Measurements from ENCODE around the gene RTN4R. TPM values are rescaled to one million over a fixed set of nuclear protein-coding genes. Genes with fewer than 3 reads are reported as not detected.
"Not testable (repeated sequence)": the region's sequence is repeated elsewhere in the genome, so short reads cannot be mapped to it uniquely, and the experiment has no call there.

RTN4R gene
- 30.8 and 36.0 TPM in 2 replicates for total RNA-seq
- long read RNA-seq, partial matches to known transcripts, result 0 of 3 reads
- long read RNA-seq, other reads (novel, unspliced or antisense), result 3 of 3 reads

- peak within 1 kb of the TSS; percentile 92 for H3K27ac Mint-ChIP-seq
- TF ChIP-seq CTCF (IDR thresholded peaks at IDR 0.05; ENCODE audit: unreplicated experiment), result peak; percentile 68
- no peaks in the 10 kb centered on the region for H3K36me3 Mint-ChIP-seq (ENCODE audit: insufficient read depth)
Observed at GRCh38 chr22:20268279-20269012, at the start of gene RTN4R. RTN4R (minus strand) TSS chr22:20268318; CDS start chr22:20268092, 226 bp downstream.

GRCh38 chr22:20317402-20318042 lies 49.4 kb upstream of the RTN4R start:
- DNase-seq (ENCODE audit: low spot score, unreplicated experiment); H3K9me3 Mint-ChIP-seq (ENCODE audit: low read depth); H3K36me3 Mint-ChIP-seq (ENCODE audit: insufficient read depth); H3K27me3 Mint-ChIP-seq: not testable (repeated sequence)
- Mint-ChIP-seq H3K27ac (peak overlapping the region; percentile 31), H3K4me1 (ENCODE audit: low read depth) (peaks cover 14% of the 10 kb centered on the region), H3K4me3 (ENCODE audit: low read depth) (peak overlapping the region; percentile 89)
- TF ChIP-seq CTCF (IDR thresholded peaks at IDR 0.05; ENCODE audit: unreplicated experiment), result peak; percentile 64

More at GRCh38 chr22:20268279-20269012, at the start of gene RTN4R:
- H3K4me3 Mint-ChIP-seq (ENCODE audit: low read depth), result peak within 1 kb of the TSS; percentile 67
- peak; percentile 70 for DNase-seq (ENCODE audit: low spot score, unreplicated experiment)
- peaks cover 20% of the 10 kb centered on the region for H3K4me1 Mint-ChIP-seq (ENCODE audit: low read depth)
- no peaks in the 10 kb centered on the region for H3K9me3 Mint-ChIP-seq (ENCODE audit: low read depth)
- peaks cover 3% of the 10 kb centered on the region for H3K27me3 Mint-ChIP-seq

- Mint-ChIP-seq H3K27ac (peak overlapping the region; percentile 31), H3K4me3 (ENCODE audit: low read depth) (no peak overlapping the region), H3K4me1 (ENCODE audit: low read depth) (peaks cover 14% of the 10 kb centered on the region), H3K36me3 (ENCODE audit: insufficient read depth) (no peaks in the 10 kb centered on the region), H3K27me3 (no peaks in the 10 kb centered on the region), H3K9me3 (ENCODE audit: low read depth) (no peaks in the 10 kb centered on the region)
- no peak for DNase-seq (ENCODE audit: low spot score, unreplicated experiment)
- no peak for TF ChIP-seq CTCF (IDR thresholded peaks at IDR 0.05; ENCODE audit: unreplicated experiment)
Observed at GRCh38 chr22:20316844-20317401, 48.8 kb upstream of the RTN4R start.

GRCh38 chr22:20316217-20316843 lies 48.2 kb upstream of the RTN4R start:
- Mint-ChIP-seq H3K27ac (no peak overlapping the region), H3K4me3 (ENCODE audit: low read depth) (no peak overlapping the region), H3K9me3 (ENCODE audit: low read depth) (no peaks in the 10 kb centered on the region), H3K36me3 (ENCODE audit: insufficient read depth) (no peaks in the 10 kb centered on the region), H3K27me3 (no peaks in the 10 kb centered on the region), H3K4me1 (ENCODE audit: low read depth) (peaks cover 14% of the 10 kb centered on the region)
- no peak for TF ChIP-seq CTCF (IDR thresholded peaks at IDR 0.05; ENCODE audit: unreplicated experiment)
- DNase-seq (ENCODE audit: low spot score, unreplicated experiment), result no peak

All from progenitor cell of endocrine pancreas (in vitro differentiated cells).